ENCODE results near the gene MPV17L. TPM values are rescaled to one million over a fixed set of nuclear protein-coding genes. Genes with fewer than 3 reads are reported as not detected.
"Not testable (repeated sequence)": the region's sequence is repeated elsewhere in the genome, so short reads cannot be mapped to it uniquely, and the experiment has no call there.

MPV17L gene
- polyA plus RNA-seq, 12 donors, result 1.3 to 7.9 (median 2.7) TPM; not detected in 1

DNA sequence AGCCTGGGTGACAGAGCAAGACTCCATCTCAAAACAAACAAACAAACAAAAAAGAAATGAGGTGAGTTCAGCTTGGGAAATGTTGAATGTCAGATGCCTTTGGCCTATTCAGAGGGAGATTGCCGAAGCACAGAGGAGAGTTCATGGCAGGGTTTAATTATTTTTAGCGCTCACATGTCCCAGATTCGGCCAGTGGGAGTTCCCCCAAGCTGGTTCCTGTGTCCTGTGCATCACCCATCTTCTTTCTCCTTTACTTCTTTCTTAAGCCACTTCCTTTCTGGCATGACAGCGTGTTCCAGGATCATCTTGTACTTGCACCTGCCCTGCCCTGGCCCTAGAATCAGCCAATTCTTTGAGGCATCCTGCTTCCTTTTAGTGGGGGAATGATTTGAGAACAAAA, 9.2 kb downstream of the MPV17L start:
- no peak for DNase-seq

DNA sequence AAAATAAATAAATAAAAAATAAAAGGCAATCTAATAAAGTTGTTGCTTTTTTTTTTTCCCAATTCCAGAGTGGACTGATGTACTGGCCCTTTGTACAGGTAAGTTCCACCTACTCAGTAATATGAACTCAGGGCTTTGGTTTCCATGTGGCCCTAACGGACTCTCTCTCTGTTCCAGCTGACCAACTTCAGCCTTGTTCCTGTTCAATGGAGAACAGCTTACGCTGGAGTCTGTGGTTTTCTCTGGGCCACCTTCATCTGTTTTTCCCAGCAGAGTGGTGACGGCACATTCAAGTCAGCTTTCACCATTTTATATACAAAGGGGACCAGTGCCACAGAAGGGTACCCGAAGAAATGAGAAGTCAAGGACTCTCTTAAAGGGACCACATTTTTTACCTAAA, 12.2 kb downstream of the MPV17L start:
- not testable (repeated sequence) for DNase-seq

GRCh38 chr16:15409476-15409875, 13.9 kb downstream of the MPV17L start:
- DNase-seq, result not testable (repeated sequence)

DNA sequence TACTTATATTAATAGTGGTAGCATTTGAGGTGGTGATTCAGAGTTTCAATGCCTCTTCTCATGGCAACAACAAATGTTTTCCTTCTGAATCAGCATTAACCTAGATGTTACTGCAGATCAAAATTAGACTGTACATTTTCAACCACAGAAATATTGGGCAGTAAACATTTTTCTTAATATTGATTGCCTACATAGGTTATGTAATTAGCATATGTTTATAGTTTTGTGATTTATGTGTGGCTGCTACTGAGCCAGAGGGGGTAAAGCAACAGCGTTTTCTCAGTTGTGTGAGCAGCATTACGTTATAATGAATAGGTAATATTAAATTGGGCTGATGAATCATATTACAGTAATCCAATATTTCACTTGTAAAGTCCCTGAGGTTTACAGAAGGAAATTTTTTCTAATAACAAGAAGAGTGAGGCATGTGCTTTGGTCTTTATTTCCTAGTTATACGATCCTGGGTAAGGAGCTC, 20.0 kb downstream of the MPV17L start:
- DNase-seq, result no peak

GRCh38 chr16:15417197-15417596, 21.6 kb downstream of the MPV17L start:
- DNase-seq, result no peak

GRCh38 chr16:15418206-15418605, 22.7 kb downstream of the MPV17L start:
- DNase-seq, result no peak

DNA sequence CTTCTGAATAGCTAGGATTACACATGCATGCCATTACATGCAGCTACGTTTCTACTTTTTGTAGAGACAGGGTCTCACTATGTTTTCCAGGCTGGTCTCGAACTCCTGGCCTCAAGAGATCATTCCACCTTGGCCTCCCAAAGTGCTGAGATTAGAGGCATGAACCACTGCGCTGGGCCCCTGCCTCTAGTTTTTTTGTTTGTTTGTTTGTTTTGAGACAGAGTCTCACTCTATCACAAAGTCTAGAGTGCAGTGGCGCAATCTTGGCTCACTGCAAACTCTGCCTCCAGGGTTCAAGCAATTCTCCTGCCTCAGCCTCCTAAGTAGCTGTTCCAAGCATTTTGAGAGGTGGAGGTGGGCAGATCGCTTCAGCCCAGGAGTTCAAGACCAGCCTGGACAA, 26.1 kb downstream of the MPV17L start:
- DNase-seq, result not testable (repeated sequence)

GRCh38 chr16:15422222-15422621, 26.7 kb downstream of the MPV17L start:
- DNase-seq, result no peak

DNA sequence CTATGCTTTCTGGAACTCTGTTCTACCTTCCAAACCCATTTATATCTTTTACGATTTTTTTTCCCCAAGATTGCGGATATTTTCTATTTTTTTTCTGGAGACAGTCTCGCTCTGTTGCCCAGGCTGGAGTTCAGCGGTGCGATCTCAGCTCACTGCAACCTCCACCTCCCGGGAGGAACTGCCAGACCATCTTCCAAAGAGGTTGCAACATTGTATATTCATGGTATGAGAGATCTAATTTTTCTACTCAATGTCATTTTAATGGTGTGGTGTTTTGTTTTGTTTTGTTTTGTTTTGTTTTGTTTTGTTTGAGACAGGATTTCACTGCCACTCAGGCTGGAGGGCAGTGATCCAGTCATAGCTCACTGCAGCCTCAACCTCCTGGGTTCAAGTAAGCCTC, 30.3 kb downstream of the MPV17L start:
- DNase-seq, result no peak

- no peak for DNase-seq
Measured at GRCh38 chr16:15426796-15427195, 31.2 kb downstream of the MPV17L start.

- peak; percentile 76 for DNase-seq
Measured at GRCh38 chr16:15427648-15428239, 32.2 kb downstream of the MPV17L start.

- DNase-seq, result not testable (repeated sequence)
Measured at GRCh38 chr16:15430884-15431283, 35.3 kb downstream of the MPV17L start.

DNA sequence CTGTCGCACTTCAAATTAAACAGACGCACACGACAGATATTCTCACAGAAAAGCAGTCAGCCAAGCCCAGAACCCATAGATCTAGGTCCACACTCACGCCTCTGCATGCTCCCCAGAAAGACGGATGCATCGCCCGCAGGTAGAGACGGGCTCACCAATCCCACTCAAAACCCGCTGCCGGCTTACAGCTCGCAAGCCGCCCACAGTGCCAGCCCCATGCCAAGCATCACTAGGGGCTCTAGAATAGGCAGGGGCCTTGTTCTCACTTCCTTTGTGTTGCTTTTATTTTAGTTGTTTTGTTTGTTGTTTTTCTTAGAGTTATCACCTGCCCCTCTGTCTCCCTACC, 38.5 kb downstream of the MPV17L start:
- DNase-seq, result no peak

DNA sequence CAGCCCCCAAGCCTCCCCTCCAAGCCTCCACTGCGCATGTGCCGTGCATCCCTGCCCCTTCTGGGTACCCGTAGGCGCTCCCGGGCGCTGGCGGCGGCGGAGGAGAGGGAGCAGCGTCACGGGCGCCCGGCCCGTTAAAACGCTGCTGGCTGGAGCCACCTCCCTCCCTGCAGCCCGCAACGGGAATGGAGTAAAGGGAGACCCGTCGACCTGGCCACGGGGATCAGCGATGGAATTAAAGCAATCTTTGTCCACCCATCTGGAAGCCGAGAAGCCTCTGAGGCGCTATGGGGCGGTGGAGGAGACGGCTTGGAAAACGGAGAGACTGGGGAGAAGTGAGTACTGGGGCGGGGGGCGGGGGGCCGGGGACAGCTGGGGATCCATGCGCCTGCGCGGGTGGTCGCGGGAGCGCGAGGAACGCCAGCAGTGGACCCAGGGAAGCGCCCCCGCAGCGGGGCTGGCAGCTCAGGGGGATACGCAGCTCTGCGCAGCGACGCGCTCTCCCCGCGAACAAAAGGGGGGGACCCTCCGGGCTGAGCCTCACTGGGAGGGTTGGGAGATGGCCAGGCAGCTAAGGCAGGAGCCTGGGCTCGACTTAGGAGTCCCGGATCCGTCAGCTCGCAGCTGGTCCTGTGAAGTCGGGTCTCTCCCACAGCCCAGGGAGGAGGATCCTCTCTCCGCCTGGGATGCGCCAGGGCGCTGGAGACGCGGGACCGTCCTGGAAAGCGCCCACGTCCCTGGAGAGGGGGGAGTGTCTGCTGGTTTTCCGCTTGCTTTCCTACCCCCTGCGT, 39.1 kb downstream of the MPV17L start, which contains the start of gene BMERB1:
TSS of gene BMERB1 (plus strand) at position 164 of the 791 bp plus-strand sequence. CDS start at position 230, 66 bp downstream.
- DNase-seq, result peak; percentile 63

DNA sequence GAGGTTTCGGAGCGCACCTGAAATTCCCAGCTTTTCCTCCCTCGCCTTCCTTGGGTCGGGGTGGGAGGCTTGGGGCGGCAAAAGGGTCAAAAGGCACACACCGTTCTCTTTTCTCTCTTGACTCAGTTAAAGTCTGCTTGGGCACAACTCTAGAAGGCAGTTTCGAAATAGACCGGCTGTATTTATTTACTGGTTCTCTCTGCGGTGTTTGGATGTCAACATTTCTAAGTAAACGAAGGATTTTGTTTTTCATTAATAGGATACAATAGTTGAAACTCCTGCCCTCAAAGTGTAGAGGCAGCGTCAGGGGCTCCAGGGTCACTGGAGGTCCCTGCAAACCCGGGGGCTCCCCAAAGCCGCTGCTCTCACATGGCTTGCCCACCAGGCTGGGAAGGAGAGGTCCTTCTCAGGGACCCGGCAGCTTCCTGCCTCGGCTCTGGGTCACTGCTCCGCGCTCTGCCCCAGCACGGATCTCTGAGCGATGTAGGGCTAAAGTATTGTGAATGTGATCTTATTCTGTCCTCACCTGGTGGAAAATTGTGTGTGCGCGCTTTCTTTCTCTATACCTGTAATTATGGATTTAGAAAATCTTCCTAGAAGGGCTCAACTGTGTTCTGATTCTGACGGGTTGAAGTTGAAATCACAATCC, 39.8 kb downstream of the MPV17L start:
- DNase-seq, result no peak

- DNase-seq, result no peak
Measured at GRCh38 chr16:15439102-15439501, 43.5 kb downstream of the MPV17L start.

DNA sequence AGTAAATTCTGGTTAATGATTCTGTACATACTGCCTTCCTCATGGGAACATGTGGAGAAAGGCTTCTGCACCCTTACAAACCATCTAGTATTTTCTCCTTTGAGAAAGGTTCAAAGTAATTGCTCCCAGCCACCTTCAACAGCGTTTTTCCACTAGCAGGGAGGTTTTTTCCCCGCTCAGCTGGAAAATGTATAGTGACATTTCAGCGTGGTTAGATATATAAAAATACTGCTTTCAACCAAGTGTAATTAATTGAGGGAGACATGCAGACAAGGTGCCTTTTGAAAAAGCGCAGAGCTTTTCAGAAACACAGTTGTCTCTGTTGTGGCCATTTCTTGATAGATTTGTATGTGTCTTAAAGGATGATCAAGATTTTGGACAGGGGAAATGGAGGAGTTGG, 44.0 kb downstream of the MPV17L start:
- DNase-seq, result no peak

GRCh38 chr16:15440852-15441251, 45.3 kb downstream of the MPV17L start:
- no peak for DNase-seq

DNA sequence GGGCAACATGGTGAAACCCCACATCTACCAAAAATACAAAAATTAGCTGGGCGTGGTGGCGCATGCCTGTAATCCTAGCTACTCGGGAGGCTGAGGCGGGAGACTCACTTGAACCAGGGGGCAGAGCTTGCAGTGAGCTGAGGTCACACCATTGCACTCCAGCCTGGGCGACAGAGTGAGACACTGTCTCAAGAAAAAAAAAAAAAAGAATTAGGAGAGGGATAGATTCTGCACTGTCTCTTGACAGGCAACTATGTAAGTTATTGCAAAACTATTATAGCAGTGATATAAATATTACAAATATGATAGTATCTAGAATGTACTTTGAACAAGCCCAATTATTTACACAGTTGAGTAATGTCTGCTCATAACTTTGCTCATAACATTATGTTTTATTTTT, 46.6 kb downstream of the MPV17L start:
- not testable (repeated sequence) for DNase-seq

- DNase-seq, result no peak
Measured at GRCh38 chr16:15443753-15444152, 48.2 kb downstream of the MPV17L start.

- DNase-seq, result no peak
Measured at GRCh38 chr16:15444264-15444663, 48.7 kb downstream of the MPV17L start.

GRCh38 chr16:15445450-15445849, 49.9 kb downstream of the MPV17L start:
- no peak for DNase-seq

- no peak for DNase-seq
Measured at GRCh38 chr16:15446901-15447300, 51.3 kb downstream of the MPV17L start.

All from muscle of arm (tissue), 12 donors.